ENCODE data around the gene PEDS1. TPM values are rescaled to one million over a fixed set of nuclear protein-coding genes. Genes with fewer than 3 reads are reported as not detected.

The PEDS1 gene
- total and polyA plus RNA-seq, 10 of the 15 experiments (the other 5 are each of a cell fraction or from before 2014, with no cell fraction given): 1.7 to 25.6 (median 16.8) TPM

- TF ChIP-seq E2F8 (IDR thresholded peaks at IDR 0.05; ENCODE audit: low read depth, partially characterized antibody): no peak
- no peak for TF ChIP-seq MYC (IDR thresholded peaks at IDR 0.05; ENCODE audit: insufficient read depth, insufficient read length, insufficient replicate concordance, low read length, severe bottlenecking)
- TF ChIP-seq NRF1 (conservative IDR thresholded peaks at IDR 0.05; ENCODE audit: low read depth, low read length): peak; percentile 86
- TF ChIP-seq USF2 (IDR thresholded peaks at IDR 0.05; ENCODE audit: borderline replicate concordance, low read depth, low read length): no peak
- no peak for TF ChIP-seq CHD4 (IDR thresholded peaks at IDR 0.05)
- peak; percentile 64; the same call in 1 of the 2 replicates for TF ChIP-seq POLR2AphosphoS5 (IDR thresholded peaks at IDR 0.05; ENCODE audit: low read length)
- TF ChIP-seq ZNF24 (IDR thresholded peaks at IDR 0.05): no peak; the same call in 1 of the 2 replicates
- no peak for TF ChIP-seq REST (IDR thresholded peaks at IDR 0.05; ENCODE audit: low read depth, low read length)
- no peak for TF ChIP-seq USF1 (IDR thresholded peaks at IDR 0.05; ENCODE audit: borderline replicate concordance, extremely low read length, insufficient read depth, low read depth, low read length)
- TF ChIP-seq IRF5 (IDR thresholded peaks at IDR 0.05; ENCODE audit: borderline replicate concordance): no peak
- TF ChIP-seq FOXM1 (IDR thresholded peaks at IDR 0.05; ENCODE audit: low read depth, low read length): no peak
- TF ChIP-seq ZNF622 (IDR thresholded peaks at IDR 0.05): no peak
- no peak for TF ChIP-seq ZBTB33 (IDR thresholded peaks at IDR 0.05)
- no peak for TF ChIP-seq YBX1 (IDR thresholded peaks at IDR 0.05)
- no peak; the same call in 1 of the 2 replicates for TF ChIP-seq EED (IDR thresholded peaks at IDR 0.05; ENCODE audit: low read depth)
- TF ChIP-seq SRF (IDR thresholded peaks at IDR 0.05; ENCODE audit: low read depth in 2 of 2, low read length in 2 of 2): 0 out of 4 replicates have a peak, but pooled peaks of 1 of the 2 experiments have one; percentile 16
These were observed 40.8 kb downstream of the PEDS1 start, which contains the start of gene UBE2V1 (continued) for GRCh38 chr20:50112512-50113419.

Data from GM12878 (cell line).